IPS-11a (cell line): ENCODE data around the gene PITPNM1.
"Not testable (repeated sequence)": the region's sequence is repeated elsewhere in the genome, so short reads cannot be mapped to it uniquely, and the experiment has no call there.

Source experiments
- H3K4me3 ChIP-seq: one replicate; pipeline ENCODE4 v1.5.1; 2013; ENCODE audit warnings: low read depth, low read length, control low read depth

The PITPNM1 gene

DNA sequence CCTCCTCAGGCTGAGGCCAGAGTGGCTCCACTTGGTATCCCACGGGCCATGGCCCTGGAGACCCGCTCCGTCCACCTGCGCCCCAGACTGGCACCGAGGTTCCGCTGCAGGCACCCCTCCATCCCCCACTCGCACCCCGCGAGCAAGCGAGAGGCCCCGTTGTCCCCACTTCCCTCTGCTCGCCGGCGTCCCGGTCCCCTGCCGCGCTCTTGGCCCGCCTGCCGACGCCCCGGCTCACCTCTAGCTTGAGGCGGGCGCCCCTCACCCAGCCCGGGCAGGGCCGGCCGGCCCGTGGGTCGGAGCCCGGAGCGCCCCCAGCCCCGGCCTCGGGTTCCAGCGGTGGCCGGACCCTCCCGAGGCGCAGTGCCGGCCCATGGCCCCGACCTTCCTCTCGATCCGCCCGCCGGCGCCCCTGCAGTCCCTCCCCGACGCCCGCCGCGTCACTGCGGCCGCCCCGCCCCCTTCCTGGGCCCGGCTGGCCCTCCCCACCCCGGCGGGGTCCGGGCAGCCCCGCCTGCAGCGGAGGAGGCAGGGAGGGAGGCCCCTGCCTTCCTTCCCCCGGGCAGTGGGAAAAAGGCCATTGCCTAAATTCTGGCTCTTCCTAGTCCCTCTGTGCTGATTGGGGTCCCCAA is at the start of gene PITPNM1:
PITPNM1 (minus strand) TSS at position 414 of the 632 bp plus-strand sequence. CDS start 1,183 bp downstream, outside the sequence.
- H3K4me3 ChIP-seq, result peak within 1 kb of the TSS; percentile 76

DNA sequence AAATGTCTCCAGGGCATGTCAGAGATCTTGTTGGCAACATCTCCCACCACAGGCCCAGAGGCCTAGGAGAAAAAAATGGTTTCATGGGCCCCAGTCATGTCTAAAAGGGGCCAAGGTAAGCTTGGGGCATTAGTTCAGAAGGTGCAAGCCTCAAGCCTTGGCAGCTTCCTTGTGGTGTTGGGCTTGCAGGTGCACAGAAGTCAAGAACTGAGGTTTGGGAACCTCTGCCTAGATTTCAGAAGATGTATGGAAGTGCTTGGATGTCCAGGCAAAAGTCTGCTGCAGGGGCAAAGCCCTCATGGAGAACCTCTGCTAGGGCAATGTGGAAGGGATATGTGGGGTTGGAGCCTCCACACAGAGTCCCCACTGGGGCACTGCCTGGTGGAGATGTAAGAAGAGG is 46.5 kb upstream of the PITPNM1 start:
- H3K4me3 ChIP-seq, result not testable (repeated sequence)

DNA sequence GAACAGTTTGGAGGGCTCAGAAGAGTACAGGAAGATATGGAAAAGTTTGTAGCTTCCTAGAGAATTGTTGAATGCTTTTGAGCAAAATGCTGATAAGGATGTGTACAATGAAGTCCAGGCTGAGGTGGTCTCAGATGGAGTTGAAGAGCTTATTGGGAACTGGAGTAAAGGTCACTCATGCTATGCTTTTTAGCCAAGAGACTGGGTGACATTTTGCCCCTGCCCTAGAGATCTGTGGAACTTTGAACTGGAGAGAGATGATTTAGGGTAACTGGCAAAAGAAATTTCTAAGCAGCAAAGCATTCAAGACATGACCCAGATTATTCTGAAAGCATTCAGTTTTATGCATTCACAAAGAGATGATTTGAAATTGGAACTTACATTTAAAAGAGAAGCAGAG is 46.0 kb upstream of the PITPNM1 start:
- H3K4me3 ChIP-seq, result no peak overlapping the region

DNA sequence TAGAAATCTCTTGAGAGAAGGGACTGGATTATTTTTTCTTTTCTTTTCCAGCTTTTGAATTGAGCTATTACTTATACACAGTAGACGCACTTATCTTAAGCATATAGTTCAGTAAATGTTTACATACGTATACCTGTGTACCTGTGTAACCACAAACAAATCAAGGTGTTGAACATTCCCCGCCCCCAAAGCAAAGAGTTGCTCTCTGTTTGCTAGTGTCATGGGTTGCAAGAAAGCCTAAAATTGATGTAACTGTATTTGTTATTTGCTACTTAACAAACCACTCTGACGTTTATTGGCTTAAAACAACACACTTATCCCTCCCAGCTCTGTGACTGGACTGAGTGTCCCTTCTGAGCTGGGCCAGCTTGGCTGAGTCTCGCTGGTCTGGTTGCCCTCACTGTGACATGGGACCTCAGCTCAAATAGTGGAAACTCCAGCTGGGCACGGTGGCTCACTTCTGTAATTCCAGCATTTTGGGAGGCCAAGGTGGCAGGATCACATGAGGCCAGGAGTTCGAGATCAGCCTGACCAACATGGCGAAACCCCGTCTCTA is 43.5 kb upstream of the PITPNM1 start:
- H3K4me3 ChIP-seq, result no peak overlapping the region

DNA sequence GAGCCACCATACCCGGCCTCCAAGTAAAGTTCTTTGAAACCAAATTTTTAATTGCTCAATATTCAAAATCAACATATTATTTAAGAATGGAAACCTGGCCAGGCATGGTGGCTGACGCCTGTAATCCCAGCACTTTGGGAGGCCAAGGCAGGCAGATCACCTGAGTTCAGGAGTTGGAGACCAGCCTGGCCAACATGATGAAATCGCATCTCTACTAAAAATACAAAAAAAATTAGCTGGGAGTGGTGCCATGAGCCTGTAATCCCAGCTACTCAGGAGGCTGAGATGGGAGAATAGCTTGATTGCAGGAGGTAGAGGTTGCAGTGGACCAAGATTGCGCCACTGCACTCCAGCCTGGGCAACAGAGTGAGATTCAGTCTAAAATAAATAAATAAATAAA is 42.9 kb upstream of the PITPNM1 start:
- not testable (repeated sequence) for H3K4me3 ChIP-seq

DNA sequence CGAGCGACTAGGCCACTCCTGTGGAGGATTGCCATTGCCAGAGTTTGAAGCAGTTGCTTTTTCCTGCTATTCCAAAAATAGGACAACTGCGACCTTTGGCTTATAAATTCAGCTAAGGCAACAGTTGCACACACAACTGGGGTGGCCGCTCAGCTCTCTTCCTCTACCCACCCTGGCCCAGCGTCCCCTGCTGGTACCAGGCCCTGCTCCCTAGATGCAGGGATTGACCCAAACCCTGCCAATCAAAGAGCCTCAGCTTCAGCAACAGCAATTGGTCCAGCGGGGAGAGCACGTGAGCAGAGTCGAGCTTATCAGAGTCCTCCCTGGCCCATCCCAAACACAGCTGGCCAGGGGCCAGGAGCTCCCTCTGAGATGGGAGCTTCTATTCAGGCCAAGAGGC is 40.1 kb upstream of the PITPNM1 start:
- no peak overlapping the region for H3K4me3 ChIP-seq

DNA sequence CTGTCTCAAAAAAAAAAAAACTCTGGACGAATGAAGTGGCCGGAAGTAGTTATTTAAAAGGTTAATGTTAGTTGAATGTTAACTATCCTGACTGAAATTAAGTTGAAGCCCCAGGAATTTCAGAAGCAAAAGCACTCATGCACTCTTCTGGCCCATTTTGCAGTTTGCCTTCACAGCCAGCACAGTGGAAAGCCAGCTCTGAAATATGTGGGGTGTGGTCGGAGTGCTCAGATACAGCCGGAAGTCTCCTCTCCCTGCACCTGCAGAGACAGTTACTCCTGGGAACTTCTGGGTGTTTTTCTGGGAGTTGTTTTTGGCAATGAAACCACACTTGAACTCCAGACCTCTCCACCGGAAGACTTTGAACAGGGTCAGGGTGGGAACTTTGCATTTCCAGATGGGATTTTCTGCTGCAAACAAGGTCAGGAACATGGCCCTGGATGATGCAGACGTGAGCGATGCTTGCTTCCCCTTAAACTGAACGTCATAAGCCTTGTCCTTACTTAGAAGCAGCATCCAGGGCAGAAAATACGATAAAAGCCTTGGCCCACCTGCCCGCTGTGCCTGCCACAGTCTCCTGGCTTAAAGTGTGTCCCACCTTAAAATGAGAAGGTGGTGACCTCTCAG is 39.6 kb upstream of the PITPNM1 start:
- H3K4me3 ChIP-seq, result no peak overlapping the region

DNA sequence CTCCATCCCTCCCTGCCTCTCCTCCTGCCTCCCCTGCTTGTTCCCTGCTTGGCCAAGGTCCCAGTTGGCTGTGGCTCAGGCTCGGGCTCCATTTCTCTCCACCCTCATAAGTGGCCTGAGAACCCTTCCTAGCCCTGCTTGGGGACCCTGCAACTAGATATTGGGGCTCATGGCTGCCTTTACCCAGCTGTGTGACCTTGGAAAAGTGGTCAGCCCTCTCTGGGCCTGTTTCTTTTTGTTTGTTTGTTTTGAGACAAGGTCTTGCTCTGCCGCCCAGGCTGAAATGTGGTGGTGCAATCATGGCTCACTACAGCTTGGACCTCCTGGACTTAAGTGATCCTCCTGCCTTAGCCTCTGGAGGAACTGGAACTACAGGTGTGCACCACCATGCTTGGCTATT is 38.4 kb upstream of the PITPNM1 start:
- H3K4me3 ChIP-seq, result no peak overlapping the region

DNA sequence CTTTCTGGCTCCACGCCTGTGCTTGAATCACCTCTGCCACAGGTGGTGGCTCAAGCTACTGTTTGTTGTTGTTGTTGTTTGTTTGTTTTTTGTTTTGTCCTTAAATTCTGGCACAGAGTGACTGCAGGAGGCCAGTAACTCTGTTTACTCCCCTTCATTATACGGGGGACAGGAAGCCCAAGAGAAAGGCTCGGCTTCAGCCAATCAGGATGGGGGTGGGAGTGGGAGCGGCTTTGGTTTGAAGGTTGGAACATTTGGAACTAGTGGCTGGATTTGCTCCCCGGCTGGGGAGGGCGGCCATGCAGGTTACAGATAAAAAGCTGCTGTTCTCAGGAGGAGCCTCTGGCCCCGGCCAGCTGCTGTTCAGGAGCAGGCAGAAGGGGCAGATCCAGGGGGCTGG is 37.8 kb upstream of the PITPNM1 start:
- no peak overlapping the region for H3K4me3 ChIP-seq

DNA sequence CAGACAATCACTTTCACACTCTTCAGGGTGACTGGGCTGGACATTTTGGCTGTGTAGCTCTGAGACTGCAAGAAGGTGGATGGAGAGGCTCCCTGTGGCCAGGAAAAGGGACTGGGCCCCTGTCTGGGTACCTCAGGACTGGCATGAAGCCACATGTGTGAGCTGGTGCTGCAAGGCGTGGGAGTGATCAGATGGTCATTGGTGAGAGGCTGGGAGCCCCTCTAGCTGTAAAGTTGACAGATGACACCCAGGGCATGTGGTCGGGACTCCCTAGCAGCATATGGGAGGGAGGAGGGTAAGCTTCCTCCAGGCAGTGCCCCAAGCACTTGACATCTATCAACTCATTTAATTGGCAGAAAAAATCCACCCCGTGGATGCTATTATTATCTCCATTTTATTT is 37.0 kb upstream of the PITPNM1 start:
- no peak overlapping the region for H3K4me3 ChIP-seq

DNA sequence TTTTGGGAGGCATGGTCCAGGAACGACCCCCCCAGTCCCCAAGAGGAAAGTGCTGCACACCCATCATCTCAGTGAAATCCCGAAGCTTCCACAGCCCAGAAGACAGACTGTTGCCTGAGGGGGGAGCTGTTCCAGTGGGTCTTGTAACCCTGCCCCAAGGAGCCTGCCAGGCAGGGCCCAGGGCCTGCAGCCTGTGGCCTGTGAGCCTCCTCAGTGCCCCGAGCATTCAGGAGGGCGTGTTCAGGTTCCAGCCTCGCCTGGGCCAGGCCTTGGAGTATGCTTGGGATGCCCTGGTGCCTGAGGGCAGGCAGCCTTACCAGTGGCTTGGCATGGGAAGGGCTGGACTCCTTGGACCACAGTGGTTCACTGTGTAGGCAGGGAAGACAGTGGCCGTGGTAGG is 36.0 kb upstream of the PITPNM1 start:
- H3K4me3 ChIP-seq, result no peak overlapping the region

DNA sequence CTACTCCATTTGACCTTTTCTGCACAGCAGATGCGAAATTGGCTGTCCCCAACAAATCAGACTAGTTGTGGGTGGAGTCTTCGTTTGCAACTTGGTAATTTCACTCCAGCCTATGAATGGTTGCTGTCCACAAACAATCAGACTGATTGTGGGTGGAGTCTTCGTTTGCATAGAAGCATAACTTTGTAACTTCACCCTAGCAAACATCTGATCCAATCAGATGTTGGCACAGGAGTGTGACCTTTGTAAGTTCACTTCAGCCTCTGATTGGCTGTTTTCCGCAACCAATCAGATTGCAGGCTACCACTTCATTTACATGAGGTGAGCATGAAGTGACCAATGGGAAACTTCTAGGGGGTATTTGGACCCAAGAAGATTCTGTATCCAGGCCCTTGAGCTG is 34.4 kb upstream of the PITPNM1 start:
- H3K4me3 ChIP-seq, result no peak overlapping the region

DNA sequence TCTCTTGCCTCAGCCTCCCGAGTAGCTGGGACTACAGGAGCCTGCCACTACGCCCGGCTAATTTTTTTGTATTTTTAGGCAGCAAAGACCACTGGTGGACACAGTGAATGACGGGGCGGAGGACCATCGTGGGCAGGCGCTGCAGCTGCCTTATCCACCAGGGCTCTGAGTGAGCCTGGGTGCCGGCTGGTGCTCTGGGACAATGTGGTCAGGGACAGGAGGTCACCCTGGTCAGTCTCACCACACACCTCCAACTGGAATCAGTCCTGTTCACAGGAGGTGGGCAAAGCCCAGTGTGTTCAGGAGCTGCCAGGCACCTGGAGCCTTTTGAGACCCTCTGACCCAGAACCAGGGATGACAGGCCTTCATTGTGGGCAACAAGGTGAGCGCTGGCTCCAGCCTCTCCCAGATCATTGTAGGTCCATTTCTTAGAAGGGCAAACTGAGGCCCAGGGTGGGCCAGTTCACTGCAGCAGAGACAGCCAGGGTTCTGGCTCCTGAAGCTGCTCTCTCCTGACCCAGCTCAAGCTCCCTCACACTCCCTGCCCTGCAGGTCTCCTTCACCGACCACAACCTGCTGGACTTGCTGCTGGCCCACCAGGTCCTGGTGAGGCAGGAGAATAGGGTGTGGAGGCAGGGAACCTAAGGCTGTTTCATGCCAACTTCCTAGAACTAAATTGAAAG is 33.8 kb upstream of the PITPNM1 start:
- H3K4me3 ChIP-seq, result no peak overlapping the region

DNA sequence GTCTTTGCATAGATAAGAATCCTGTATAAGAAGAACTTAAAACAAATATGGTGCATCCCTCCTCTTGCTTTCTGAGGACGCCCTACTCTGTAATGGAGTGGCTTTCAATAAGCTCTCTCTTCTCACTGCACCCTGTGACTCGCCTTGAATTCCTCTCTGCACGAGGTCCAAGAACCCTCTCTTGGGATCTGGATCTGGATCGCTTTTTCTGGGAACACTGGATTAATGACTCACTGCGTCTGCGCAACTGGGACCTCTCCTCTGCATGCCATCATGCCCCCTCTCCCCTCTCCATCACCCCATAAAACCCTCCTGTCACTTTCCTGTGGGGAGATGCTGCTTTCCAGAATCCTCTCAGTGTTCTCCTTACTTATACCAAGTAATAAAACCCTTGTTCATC is 33.1 kb upstream of the PITPNM1 start:
- H3K4me3 ChIP-seq, result no peak overlapping the region

DNA sequence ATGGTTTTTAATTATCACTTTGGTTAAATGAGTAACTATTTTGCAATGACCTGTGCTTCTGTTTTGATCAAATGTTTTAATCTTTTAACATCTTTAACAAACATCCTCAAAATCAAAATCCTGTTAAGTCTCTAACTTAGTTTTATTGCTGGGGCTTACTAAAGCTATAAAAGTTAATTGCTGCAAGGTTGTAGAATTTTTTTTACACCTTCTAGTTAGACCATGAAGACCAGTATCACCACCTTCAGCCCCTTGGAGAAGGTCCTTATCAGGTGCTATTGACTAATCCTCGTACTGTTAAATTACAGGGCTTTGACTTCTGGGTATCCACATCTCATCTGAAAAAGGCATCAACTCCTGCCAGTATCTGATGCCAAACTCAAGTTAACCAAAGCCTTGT is 30.4 kb upstream of the PITPNM1 start:
- no peak overlapping the region for H3K4me3 ChIP-seq

DNA sequence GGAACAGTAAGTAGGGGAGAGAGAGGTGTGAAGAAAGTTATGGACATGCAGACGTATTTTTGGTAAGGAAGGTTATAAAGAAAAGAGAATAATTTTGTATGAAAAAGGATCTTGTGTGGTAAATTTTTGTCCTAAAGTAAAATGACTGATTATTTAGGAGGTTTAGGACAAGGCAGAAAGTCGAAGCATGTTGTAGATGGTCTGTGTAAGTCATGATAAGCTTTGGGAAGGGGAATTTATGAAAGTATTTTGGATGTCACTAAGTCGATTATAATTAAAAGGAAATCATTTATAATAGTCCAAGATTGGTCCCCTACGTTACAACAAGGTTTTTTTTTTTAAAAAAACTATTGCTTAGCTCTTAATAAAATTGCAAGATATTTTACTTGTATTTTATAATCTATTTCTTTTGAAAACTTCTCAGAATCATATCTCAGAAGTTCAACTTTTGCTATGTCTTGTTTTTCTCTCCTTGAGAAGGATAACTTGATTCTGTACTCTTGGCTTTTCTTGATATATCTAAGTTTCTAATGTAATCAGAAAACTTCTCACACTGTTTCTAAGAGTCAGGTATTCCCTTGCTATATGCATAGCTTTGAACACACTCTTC is 29.0 kb upstream of the PITPNM1 start:
- H3K4me3 ChIP-seq, result no peak overlapping the region

DNA sequence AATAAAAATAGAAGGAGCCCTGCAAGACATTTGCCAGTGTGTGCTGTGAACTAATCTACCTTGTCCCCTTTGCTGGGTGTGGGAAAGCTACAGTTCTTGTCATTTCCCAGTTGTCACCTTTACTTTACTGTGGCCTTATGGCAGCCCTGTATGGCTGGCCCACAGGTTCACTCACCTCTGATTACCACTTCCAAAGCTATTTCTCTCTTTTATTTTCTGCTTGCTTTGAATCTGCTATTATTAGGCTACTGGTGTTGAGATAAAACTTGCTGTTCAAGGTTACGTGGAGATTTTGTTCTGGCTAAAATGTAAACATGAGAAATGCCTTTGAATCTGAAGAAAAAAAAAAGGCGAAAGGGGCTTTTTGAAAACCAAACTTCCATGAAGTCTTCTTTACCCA is 27.7 kb upstream of the PITPNM1 start:
- no peak overlapping the region for H3K4me3 ChIP-seq

DNA sequence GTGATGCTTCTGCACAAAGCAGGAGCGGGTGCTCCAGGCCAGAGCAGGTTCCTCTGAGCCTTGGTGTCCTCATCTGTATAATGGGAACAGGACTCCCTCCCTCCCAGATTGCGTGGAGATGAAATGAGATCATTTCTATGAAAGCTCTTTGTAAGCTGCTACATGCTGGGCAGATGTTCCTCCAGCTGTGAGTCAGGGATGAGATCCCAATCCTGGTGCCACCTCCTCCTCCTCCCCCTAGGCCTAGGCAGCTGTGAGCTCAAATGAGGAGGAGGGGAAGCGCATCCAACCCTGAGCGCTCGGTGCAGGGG is 25.1 kb upstream of the PITPNM1 start:
- H3K4me3 ChIP-seq, result no peak overlapping the region

DNA sequence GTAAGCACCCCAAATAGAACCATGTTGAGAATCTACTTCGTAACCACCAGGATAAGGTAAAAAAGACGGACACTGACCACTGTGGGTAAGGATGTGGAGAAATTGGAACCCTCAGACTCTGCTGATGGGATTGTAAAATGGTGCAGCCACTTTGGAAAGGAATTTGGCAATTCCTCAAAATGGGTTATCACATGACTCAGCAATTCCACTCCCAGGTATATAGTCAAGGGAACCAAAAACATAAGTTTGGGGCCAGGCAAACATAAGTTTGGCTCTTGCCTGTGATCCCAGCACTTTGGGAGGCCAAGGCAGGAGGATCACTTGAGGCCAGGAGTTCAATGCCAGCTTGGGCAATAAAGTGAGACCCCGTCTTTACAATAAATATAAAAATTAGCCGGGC is 23.2 kb upstream of the PITPNM1 start:
- no peak overlapping the region for H3K4me3 ChIP-seq

DNA sequence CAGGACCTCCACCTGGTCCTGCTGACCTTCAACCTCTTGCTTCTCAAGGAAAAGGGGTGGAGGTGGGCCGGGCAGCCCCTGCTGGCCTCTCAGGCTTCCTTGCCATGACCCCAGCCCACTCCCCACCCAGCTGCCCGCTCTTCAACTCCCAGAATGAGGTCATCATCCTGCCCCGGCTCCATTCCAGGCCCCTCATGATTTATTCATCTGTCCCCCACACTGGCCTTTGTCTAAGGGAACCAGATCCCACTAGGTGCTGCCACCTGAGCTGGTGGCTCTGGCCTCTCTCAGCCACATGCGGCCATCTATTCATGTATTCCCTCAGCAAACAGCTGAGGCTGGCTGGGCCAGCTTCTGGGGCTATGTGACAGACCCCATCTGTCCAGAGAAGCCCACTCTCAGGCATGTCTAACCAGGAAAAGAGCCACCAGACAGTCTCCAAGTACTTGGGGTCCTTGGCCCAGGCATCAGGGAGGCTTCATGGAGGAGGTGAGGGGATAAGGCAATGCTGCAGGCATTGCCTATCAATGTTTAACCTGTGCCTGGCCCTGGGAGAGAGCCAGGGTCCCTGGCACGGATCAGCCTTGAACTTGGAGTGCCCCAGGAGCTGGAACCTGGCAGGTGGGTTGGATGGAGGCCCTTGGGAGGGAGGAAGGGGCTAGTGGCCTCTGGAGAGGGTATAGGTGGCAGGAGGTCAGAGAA is 20.3 kb upstream of the PITPNM1 start:
- no peak overlapping the region for H3K4me3 ChIP-seq

DNA sequence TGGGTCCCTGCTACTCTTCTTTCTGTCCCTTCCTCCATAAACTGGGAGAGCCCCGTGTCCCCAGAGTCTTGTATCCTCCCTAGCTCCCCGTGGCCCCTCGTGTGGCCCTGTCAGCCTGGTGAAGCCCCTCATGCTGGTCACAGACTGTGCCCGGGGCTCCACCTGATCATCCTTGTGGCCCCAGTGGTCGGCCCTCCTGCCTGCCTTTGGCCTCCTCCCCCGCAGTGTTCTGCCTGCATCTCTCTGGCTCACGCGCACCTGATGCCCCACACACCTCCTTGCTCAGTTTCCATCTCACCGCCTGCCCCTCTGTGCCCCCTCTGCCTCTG is 19.3 kb upstream of the PITPNM1 start:
- H3K4me3 ChIP-seq, result no peak overlapping the region
